ENCODE measurements around the gene MOV10L1.

Gene MOV10L1

GRCh38 chr22:50189849-50190181, 100.0 kb downstream of the MOV10L1 start:
- DNase-seq (ENCODE audit: low spot score): no peak

- peak; percentile 84 for DNase-seq (ENCODE audit: low spot score)
Measured at GRCh38 chr22:50190182-50190940, 100.6 kb downstream of the MOV10L1 start.

GRCh38 chr22:50190941-50191741, 101.3 kb downstream of the MOV10L1 start:
- DNase-seq (ENCODE audit: low spot score): peak; percentile 81

GRCh38 chr22:50192436-50193204, 102.8 kb downstream of the MOV10L1 start:
- DNase-seq (ENCODE audit: low spot score): peak; percentile 66

GRCh38 chr22:50193621-50194020, 103.8 kb downstream of the MOV10L1 start:
- no peak for DNase-seq (ENCODE audit: low spot score)

GRCh38 chr22:50194037-50194805, 104.4 kb downstream of the MOV10L1 start:
- DNase-seq (ENCODE audit: low spot score): no peak

- no peak for DNase-seq (ENCODE audit: low spot score)
Measured at GRCh38 chr22:50196256-50196655, 106.5 kb downstream of the MOV10L1 start.

GRCh38 chr22:50197000-50197800, 107.4 kb downstream of the MOV10L1 start:
- DNase-seq (ENCODE audit: low spot score): no peak

GRCh38 chr22:50197856-50198623, 108.2 kb downstream of the MOV10L1 start:
- no peak for DNase-seq (ENCODE audit: low spot score)

GRCh38 chr22:50198624-50199017, 108.8 kb downstream of the MOV10L1 start:
- no peak for DNase-seq (ENCODE audit: low spot score)

GRCh38 chr22:50199251-50199721, 109.5 kb downstream of the MOV10L1 start:
- no peak for DNase-seq (ENCODE audit: low spot score)

GRCh38 chr22:50199829-50200460, 110.1 kb downstream of the MOV10L1 start:
- no peak for DNase-seq (ENCODE audit: low spot score)

- DNase-seq (ENCODE audit: low spot score): peak; percentile 92
Measured at GRCh38 chr22:50200461-50201190, 110.8 kb downstream of the MOV10L1 start, which contains the start of gene SELENOO. SELENOO (plus strand) TSS chr22:50201011; CDS start chr22:50201037, 26 bp downstream.

GRCh38 chr22:50201191-50202129, 111.7 kb downstream of the MOV10L1 start:
- DNase-seq (ENCODE audit: low spot score): no peak

- DNase-seq (ENCODE audit: low spot score): no peak
Measured at GRCh38 chr22:50202130-50202666, 112.4 kb downstream of the MOV10L1 start.

- no peak for DNase-seq (ENCODE audit: low spot score)
Measured at GRCh38 chr22:50203288-50203687, 113.5 kb downstream of the MOV10L1 start.

GRCh38 chr22:50204571-50204970, 114.8 kb downstream of the MOV10L1 start:
- DNase-seq (ENCODE audit: low spot score): no peak
